Ovary (tissue), 9 donors: Measurements from ENCODE around the gene TMEM45B. TPM values are rescaled to one million over a fixed set of nuclear protein-coding genes. Genes with fewer than 3 reads are reported as not detected.
"Not testable (repeated sequence)": the region's sequence is repeated elsewhere in the genome, so short reads cannot be mapped to it uniquely, and the experiment has no call there.

ENCODE experiments used
- DNase-seq, 5 donors: peaks; one replicate each; pipeline ENCODE4 v3.0.0-alpha.2; 2019 to 2020
- H3K27ac ChIP-seq, 2 donors: fragments of 200-600 bp; one replicate each; pipeline versions ENCODE4 v1.5.1 to v1.8.0; 2019 to 2022
- H3K27me3 ChIP-seq: fragments of 200-600 bp; one replicate; pipeline ENCODE4 v1.8.0; 2022
- H3K36me3 ChIP-seq: fragments of 200-600 bp; sonication (generic); one replicate; pipeline ENCODE4 v1.5.1; 2019
- H3K4me1 ChIP-seq: one replicate; pipeline ENCODE4 v1.8.1; 2013; ENCODE audit warnings: mild to moderate bottlenecking, moderate library complexity; ENCODE audit not compliant: insufficient read depth
- H3K4me3 ChIP-seq: fragments of 200-600 bp; sonication (generic); one replicate; pipeline ENCODE4 v1.5.1; 2017
- H3K9me3 ChIP-seq, 2 donors: fragments of 200-600 bp in 1 of 2; sonication (generic) in 1 of 2; one replicate each; pipeline versions ENCODE4 v1.5.1 to v1.8.1; 2013 to 2019; ENCODE audit warnings: mild to moderate bottlenecking in 1 of 2, moderate library complexity in 1 of 2
- EP300 ChIP-seq: sonication (generic); formaldehyde crosslinking; IDR thresholded peaks from one replicate; pipeline ENCODE4 v1.6.1; 2017; ENCODE audit warnings: antibody characterized with exemption
- POLR2A ChIP-seq: fragments of 450-650 bp; IDR thresholded peaks from one replicate; pipeline ENCODE4 v1.6.1; 2017; ENCODE audit warnings: antibody characterized with exemption, mild to moderate bottlenecking, moderate library complexity
- WGBS, 3 donors: extraction: QIAGEN DNeasy Blood & Tissue Kit in 1 of 3; methylation state at CpG; one replicate each; pipeline versions ENCODE4 v1.1.5 to v1.1.7; 2013 to 2017; 5-methylcytosine and 5-hydroxymethylcytosine counted together
- intact Hi-C, 4 donors: fragments of 100-400 bp; cut with DNase I; formaldehyde crosslinking; loops; one replicate each; pipeline versions ENCODE4 v1.11.0 to v1.15.1; 2022 to 2023
- polyA plus RNA-seq, 2 donors: library from polyadenylated mRNA; stranded (reverse); fragments of 200-250 nt in 1 of 2; fragments of 350-450 nt in 1 of 2; fragmentation: Illumina TruSeq in 1 of 2; extraction: RNeasy Lipid Tissue Mini Kit (QIAGEN cat#74804) in 1 of 2; gene quantifications; one replicate each; pipeline ENCODE4 v1.2.3, GENCODE V29; 2013 to 2014
- total RNA-seq, 7 donors: library from RNA; depleted of rRNA in 2 of 7; stranded (reverse); fragments of >200 nt in 2 of 7; fragmentation: NEBNext Ultra II Directional in 3 of 7; extraction: Animal tissue kit (Norgen Biotek cat#: 25700) in 3 of 7; gene quantifications; one replicate each; pipeline versions ENCODE4 v1.1.0 to v1.2.4, GENCODE V29; 2016 to 2023
- TF ChIP-seq, protein P1 (sequence below), 3 donors: fragments of 450-650 bp in 2 of 3; fragments of 200-600 bp in 1 of 3; IDR thresholded peaks; one replicate each; pipeline versions ENCODE4 v1.5.1 to v1.8.0; 2016 to 2022; ENCODE audit warnings: antibody characterized with exemption in 3 of 3, mild to moderate bottlenecking in 1 of 3
- donor health status: DM: no; HTN: no; CAD: no; lungs with moderate emphysema.
- donor health status: DM: no; HTN: no; CAD: no.
- donor health status: Bipolar disorder and iron deficiency.
- donor health status: DM: yes; HTN: yes; CAD: no.
- donor health status: DM: no; HTN: no; CAD: no.
- donor health status: DM: yes; HTN: yes; CAD: no.

TMEM45B gene
- total and polyA plus RNA-seq, 9 donors: 0.10 to 10.8 (median 0.54) TPM; not detected in 3

DNA sequence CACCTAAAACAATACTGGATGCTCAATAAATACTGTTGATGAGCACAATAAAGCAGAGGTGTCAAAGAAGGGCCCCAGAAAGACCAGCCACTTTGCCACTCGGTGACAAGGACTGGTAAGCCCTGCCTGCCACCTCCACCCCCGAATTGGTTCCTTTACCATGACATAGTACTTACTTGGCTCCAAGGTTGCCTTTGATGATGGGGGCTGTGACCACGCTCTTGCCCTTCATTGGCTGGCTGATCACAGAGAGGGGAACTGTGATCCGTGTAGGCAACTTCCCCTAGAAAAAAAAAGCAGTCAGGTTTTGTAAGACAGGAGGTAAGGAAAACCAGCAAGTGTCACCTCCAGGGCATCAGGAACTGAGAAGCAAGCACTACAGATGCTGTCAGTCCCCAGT is 50.1 kb downstream of the TMEM45B start:
- TF ChIP-seq, protein P1, sequence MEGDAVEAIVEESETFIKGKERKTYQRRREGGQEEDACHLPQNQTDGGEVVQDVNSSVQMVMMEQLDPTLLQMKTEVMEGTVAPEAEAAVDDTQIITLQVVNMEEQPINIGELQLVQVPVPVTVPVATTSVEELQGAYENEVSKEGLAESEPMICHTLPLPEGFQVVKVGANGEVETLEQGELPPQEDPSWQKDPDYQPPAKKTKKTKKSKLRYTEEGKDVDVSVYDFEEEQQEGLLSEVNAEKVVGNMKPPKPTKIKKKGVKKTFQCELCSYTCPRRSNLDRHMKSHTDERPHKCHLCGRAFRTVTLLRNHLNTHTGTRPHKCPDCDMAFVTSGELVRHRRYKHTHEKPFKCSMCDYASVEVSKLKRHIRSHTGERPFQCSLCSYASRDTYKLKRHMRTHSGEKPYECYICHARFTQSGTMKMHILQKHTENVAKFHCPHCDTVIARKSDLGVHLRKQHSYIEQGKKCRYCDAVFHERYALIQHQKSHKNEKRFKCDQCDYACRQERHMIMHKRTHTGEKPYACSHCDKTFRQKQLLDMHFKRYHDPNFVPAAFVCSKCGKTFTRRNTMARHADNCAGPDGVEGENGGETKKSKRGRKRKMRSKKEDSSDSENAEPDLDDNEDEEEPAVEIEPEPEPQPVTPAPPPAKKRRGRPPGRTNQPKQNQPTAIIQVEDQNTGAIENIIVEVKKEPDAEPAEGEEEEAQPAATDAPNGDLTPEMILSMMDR (IDR thresholded peaks at IDR 0.05): no peak
- no peak for TF ChIP-seq EP300
- TF ChIP-seq POLR2A: no peak
- WGBS, 3 donors: 74 to 83% (median 80%) methylated on average over 4 of the region's 4 CpGs
- Histone ChIP-seq H3K27me3 (no peaks in the 10 kb centered on the region), H3K36me3 (no peaks in the 10 kb centered on the region), H3K9me3 (no peaks in the 10 kb centered on the region), H3K4me1 (peaks cover 2% of the 10 kb centered on the region), H3K27ac (no peak overlapping the region), H3K4me3 (no peak overlapping the region)
- intact Hi-C loops: no loop called here
- no peak for DNase-seq

DNA sequence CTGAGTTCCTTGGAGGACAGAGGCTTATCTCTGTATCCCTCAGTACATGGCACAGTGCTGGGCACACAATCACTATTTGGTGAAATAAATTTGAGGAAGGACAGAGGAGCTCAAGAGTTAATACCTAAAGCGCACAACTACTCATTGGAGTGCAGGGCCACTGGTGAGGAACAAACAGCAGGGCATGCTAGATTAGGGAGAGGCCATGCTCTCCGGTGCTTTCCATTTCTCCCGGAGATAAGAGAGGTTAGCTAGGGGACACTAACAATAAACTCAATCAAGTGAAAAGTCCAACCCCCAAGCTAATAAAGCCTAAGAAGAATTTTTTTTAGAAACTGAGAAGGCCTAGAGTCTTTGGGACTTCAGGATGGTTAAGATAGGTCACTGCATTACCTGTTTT is 50.7 kb downstream of the TMEM45B start:
- Histone ChIP-seq H3K27me3 (no peaks in the 10 kb centered on the region), H3K4me3 (no peak overlapping the region), H3K9me3 (no peaks in the 10 kb centered on the region), H3K36me3 (no peaks in the 10 kb centered on the region), H3K27ac (no peak overlapping the region), H3K4me1 (peaks cover 2% of the 10 kb centered on the region)
- intact Hi-C loops: no loop called here
- WGBS, 3 donors: 70 to 73% (median 73%) methylated on average over 3 of the region's 3 CpGs
- TF ChIP-seq POLR2A: no peak
- TF ChIP-seq, protein P1 (IDR thresholded peaks at IDR 0.05): no peak
- no peak for TF ChIP-seq EP300
- no peak for DNase-seq

DNA sequence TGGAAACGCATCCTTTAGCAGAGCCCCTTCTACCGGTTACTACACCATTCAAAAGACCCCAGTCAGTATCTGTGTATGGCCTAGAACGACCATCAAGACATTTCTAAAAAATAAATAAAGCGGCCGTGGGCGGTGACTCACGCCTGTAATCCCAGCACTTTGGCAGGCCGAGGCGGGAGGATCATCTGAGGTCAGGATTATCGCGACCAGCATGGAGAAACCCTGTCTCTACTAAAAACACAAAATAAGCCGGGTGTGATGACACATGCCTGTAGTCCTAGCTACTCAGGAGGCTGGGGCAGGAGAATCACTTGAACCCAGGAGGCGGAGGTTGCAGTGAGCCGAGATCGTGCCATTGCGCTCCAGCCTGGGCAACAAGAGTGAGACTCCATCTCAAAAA is 53.0 kb downstream of the TMEM45B start:
- H3K27me3 ChIP-seq, H3K4me1 ChIP-seq, H3K27ac ChIP-seq, intact Hi-C loops, H3K36me3 ChIP-seq, H3K9me3 ChIP-seq, DNase-seq, H3K4me3 ChIP-seq: not testable (repeated sequence)
- WGBS, 3 donors: 79 to 84% (median 79%) methylated on average over 16 of the region's 16 CpGs

DNA sequence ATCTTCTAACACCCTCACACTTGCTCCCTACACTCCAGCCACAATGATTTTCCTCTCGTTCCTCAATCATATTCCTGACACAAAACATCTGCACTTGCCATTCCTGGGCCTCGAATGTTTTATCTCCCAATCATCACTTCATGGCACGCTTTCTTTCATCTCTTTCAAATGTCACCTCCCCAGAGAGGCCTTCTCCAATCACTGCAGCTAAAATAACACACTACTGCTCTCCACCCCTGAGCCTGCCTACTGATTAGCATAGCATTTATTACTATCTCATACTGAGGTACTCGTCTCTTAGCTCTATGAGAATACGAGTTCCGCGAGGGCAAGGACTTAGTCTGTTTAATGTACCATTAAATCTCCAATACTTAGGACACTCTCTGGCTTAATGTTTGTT is 56.3 kb downstream of the TMEM45B start:
- TF ChIP-seq, protein P1 (IDR thresholded peaks at IDR 0.05): no peak
- no peak for TF ChIP-seq POLR2A
- TF ChIP-seq EP300: no peak
- H3K36me3 ChIP-seq: no peaks in the 10 kb centered on the region
- H3K4me3 ChIP-seq: no peak overlapping the region

DNA sequence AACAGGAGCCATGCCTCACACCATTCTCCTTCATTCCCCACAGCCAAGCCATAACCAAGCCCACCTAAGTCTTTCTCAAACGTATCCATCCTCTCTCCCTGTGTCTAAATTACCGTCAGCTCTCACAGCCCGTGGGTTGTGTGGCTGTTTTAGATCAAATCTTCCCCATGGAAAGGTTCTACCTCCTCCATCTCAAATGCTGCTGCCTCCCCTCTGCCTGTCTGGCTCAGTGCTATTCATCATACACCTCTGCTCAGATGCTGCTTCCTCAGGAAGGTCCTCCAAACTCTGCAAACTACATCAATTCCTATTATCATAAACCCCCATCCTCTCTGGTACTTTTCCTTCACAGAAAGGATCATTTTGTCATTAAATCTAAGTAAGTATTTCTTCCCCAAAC is 64.7 kb downstream of the TMEM45B start:
- Histone ChIP-seq H3K4me3 (no peak overlapping the region), H3K4me1 (no peaks in the 10 kb centered on the region), H3K9me3 (no peaks in the 10 kb centered on the region), H3K36me3 (peaks cover under 1% of the 10 kb centered on the region), H3K27ac (no peak overlapping the region), H3K27me3 (no peaks in the 10 kb centered on the region)
- TF ChIP-seq EP300: no peak
- no peak for DNase-seq
- intact Hi-C loops: no loop called here
- 85 to 95% (median 87%) methylated on average over 3 of the region's 3 CpGs for WGBS, 3 donors

More for the DNA sequence above, 56.3 kb downstream of the TMEM45B start:
- intact Hi-C loops: no loop called here
- H3K4me1 ChIP-seq: no peaks in the 10 kb centered on the region
- no peak for DNase-seq
- no peak overlapping the region for H3K27ac ChIP-seq
- 82 to 85% (median 83%) methylated on average over 7 of the region's 7 CpGs for WGBS, 3 donors
- no peaks in the 10 kb centered on the region for H3K9me3 ChIP-seq
- H3K27me3 ChIP-seq: no peaks in the 10 kb centered on the region
